GM19463 (cell line): ENCODE measurements around the gene FYB2.

Experiments
- ATAC-seq: cut with Tn5 transposase; IDR thresholded peaks from one replicate; pipeline ENCODE4 v1.9.1; 2021; ENCODE audit warnings: mild to moderate bottlenecking, moderate library complexity; ENCODE audit not compliant: unreplicated experiment

FYB2 gene

GRCh38 chr1:56819387-56819899 lies at the start of gene FYB2:
Gene FYB2, minus strand, starts transcription at chr1:56819404. Its CDS starts 114 bp downstream, at chr1:56819290.
- no peak for ATAC-seq

GRCh38 chr1:56868761-56869160 lies 49.6 kb upstream of the FYB2 start:
- no peak for ATAC-seq

- no peak for ATAC-seq
Measured at GRCh38 chr1:56867491-56867890, 48.3 kb upstream of the FYB2 start.

GRCh38 chr1:56866656-56867055 lies 47.5 kb upstream of the FYB2 start:
- no peak for ATAC-seq

GRCh38 chr1:56864430-56864829 lies 45.2 kb upstream of the FYB2 start:
- ATAC-seq = no peak

GRCh38 chr1:56863265-56863992 lies 44.2 kb upstream of the FYB2 start:
- ATAC-seq = no peak

- ATAC-seq = no peak
Measured at GRCh38 chr1:56859287-56859686, 40.1 kb upstream of the FYB2 start.

- no peak for ATAC-seq
Measured at GRCh38 chr1:56856186-56856585, 37.0 kb upstream of the FYB2 start.

GRCh38 chr1:56855190-56855589 lies 36.0 kb upstream of the FYB2 start:
- no peak for ATAC-seq

GRCh38 chr1:56854521-56855099 lies 35.4 kb upstream of the FYB2 start, which contains the start of gene C8A:
Gene C8A, plus strand, starts transcription at chr1:56854797. Its CDS starts 105 bp downstream, at chr1:56854902.
- ATAC-seq = no peak

GRCh38 chr1:56852476-56852875 lies 33.3 kb upstream of the FYB2 start:
- no peak for ATAC-seq

GRCh38 chr1:56850922-56851321 lies 31.7 kb upstream of the FYB2 start:
- ATAC-seq = no peak

- ATAC-seq = no peak
Measured at GRCh38 chr1:56850411-56850810, 31.2 kb upstream of the FYB2 start.

- ATAC-seq = no peak
Measured at GRCh38 chr1:56849750-56850149, 30.5 kb upstream of the FYB2 start.

- no peak for ATAC-seq
Measured at GRCh38 chr1:56845343-56845742, 26.1 kb upstream of the FYB2 start.

- no peak for ATAC-seq
Measured at GRCh38 chr1:56844545-56845136, 25.4 kb upstream of the FYB2 start.

GRCh38 chr1:56843544-56843943 lies 24.3 kb upstream of the FYB2 start:
- no peak for ATAC-seq

GRCh38 chr1:56838759-56839158 lies 19.6 kb upstream of the FYB2 start:
- no peak for ATAC-seq

GRCh38 chr1:56837244-56837939 lies 18.2 kb upstream of the FYB2 start:
- ATAC-seq = no peak

GRCh38 chr1:56836359-56836758 lies 17.2 kb upstream of the FYB2 start:
- no peak for ATAC-seq

GRCh38 chr1:56835657-56836056 lies 16.5 kb upstream of the FYB2 start:
- no peak for ATAC-seq
